GM12874 (cell line): Measurements from ENCODE around the gene TCP1.

ENCODE experiments used
- TF ChIP-seq, protein P1 (sequence below): IDR thresholded peaks from 2 replicates; pipeline ENCODE4 v1.5.1; 2011; ENCODE audit warnings: low read depth, mild to moderate bottlenecking, control low read depth, low read length, moderate library complexity; ENCODE audit not compliant: insufficient read depth

The TCP1 gene

DNA sequence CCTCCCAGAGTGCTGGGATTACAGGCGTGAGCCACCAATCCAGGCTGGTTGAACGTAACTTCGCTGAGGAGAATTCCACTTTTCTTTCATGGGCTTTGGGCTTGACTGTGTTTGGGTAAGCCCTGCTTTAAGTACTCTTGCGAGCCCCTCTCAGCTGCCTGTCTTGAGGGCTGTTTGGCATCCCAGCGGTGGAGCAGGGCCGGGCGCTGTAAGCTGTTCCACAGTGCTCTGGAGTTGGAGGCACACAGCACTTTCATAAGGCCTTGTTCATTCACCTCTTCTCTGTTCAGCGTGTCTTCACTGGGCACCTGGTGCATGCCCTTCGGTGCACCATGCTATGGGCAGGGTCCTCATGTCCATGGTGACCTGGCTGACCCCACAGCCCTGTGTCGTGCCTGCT is 32.3 kb upstream of the TCP1 start:
- TF ChIP-seq, protein P1, sequence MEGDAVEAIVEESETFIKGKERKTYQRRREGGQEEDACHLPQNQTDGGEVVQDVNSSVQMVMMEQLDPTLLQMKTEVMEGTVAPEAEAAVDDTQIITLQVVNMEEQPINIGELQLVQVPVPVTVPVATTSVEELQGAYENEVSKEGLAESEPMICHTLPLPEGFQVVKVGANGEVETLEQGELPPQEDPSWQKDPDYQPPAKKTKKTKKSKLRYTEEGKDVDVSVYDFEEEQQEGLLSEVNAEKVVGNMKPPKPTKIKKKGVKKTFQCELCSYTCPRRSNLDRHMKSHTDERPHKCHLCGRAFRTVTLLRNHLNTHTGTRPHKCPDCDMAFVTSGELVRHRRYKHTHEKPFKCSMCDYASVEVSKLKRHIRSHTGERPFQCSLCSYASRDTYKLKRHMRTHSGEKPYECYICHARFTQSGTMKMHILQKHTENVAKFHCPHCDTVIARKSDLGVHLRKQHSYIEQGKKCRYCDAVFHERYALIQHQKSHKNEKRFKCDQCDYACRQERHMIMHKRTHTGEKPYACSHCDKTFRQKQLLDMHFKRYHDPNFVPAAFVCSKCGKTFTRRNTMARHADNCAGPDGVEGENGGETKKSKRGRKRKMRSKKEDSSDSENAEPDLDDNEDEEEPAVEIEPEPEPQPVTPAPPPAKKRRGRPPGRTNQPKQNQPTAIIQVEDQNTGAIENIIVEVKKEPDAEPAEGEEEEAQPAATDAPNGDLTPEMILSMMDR = no peak

DNA sequence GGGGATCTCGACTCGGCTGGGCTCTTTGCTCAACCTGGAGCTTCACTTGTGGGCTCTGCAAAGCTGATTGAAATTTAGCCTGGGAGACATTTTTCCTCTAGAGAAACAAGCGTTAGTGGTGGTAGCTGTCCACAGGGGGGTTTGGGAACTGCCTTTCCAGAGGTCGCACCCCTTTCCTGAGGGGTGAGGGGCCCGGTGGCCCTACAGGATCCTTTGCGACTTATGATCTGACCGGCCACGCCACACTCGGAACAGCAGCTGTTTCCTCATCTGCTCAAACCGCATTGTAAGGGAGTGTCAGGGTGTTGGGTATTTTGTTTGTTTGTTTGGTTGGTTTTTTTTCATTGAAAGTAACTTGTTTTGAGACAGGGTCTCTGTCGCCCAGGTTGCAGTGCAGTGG is 31.7 kb upstream of the TCP1 start:
- TF ChIP-seq, protein P1 = no peak

DNA sequence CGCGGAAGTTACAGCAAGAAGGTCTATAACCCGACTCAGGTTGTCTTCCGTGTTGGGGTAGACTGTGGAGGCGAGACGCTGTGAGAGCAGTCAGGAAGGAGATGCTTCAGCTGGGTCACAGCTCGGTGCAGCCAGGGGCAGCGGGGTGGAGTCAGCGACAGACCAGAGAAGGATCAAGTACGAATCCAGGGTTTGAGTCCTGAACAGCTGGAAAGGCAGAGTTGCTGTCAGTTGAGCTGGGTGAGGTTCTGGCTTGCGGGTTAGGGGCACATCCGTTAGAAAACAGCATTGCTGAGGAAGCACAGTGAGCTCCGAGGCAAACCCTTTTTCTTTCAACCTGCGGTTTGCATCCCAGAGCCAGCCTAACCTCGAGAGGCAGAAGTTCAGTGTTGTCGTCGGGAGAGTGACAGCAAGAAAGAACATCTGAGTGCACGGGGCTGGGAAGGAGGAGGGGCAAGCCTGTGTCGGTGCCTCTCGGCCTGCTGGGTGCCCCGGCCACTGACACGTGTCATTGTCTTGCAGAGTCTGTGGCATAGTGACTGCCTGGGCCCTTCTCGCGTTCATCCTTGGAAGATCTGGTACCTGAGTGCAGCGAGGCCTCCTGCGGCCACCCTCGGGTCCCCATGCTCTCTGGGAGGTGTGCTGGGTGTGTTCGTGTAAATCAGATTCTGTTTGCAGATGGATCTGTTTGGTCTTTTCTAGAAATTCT is 30.7 kb upstream of the TCP1 start:
- TF ChIP-seq, protein P1 = no peak

DNA sequence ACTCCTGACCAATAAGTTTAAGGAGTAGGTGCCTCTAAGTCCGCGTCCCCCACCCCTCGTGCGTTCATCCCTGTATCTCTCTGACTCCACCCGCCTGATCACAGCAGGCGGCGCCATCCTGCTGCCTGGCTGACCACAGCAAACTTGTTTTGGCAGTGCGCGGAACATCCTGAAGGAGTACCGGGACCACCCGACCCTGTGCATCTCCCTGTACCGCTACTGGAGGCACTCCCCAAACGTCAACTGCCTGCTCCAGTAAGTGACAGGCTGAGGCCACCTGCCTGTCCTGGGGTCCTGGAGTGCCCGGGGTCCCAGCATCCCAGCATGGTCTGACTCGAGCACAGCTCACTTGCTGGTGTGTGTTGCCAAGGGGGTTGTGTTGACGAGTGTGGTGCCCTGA is 29.7 kb upstream of the TCP1 start:
- TF ChIP-seq, protein P1 = no peak

DNA sequence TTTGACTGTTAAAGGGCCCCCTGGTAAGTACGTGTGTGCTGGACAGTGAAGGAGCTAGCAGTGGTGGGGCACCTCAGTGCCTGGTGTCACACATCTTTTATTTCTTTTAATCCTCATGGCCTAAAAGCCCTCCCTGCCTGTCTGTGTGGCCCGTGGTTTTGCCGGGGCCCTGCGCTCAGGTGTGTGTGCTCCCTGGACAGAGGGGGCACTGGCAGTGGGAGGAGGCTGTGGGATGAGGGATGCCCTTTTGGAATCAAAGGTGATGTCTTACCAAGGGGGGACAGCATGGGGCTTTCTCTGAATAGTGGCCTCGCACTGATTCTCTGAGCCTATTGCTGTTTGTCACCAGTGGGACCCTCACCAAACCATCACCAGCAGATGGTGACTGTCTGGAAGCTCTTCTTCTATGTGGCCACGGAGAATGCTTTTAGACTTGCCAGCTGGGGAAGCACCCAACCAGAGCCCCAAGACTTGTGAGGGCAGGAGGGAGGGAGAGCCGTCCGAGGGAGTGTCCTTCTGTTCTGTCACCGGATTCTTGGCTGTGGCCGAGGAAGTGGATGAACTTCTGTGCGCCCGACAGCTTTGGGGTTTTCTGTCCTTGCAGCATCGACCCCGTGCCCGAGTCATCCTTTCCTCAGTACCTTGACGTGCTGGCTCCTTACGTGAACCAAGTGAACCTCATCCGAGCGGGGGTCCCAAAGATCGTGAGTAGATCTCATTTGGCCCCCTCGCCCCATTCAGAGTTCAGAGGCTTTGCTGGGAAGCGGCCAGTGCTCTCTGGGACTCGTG is 28.7 kb upstream of the TCP1 start:
- TF ChIP-seq, protein P1 = no peak

DNA sequence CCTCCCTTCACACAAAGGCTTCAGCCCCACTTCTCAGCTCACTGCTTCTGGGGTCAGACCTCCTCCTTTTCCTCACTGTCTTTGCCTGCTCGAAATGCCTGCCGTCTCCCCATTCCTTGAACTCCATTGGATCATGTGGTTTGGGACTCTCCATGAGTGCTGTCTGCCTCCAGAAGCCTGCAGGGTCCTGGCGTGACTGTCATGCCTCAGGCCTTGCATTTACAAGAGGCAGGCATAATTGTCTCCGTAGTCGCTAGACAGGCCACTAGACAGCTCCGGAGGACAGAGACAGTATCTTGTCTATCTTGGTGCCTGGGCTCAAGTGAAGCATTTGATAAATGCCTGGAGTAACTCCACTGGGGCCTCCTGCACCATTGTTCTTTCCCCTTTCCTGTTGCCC is 26.0 kb upstream of the TCP1 start:
- TF ChIP-seq, protein P1 = no peak

DNA sequence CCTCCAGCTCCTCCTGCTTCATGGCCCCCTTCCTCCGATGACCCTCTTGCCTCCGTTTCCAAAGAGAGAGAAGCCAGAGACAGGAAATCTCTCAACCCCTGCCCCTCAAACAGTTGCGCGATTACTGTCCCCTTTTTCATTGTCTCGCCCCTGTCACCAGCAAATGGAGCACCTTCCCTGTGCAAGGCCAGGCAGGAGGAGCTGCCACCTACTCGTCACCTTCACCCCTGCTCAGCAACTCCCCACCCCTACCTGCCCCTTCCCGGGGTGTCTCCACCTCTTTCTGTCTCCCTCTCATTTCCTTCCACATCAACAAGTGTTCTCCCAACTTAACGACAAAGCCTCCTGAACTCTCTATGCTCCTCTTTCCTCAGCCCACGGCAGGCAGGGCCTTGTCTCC is 24.4 kb upstream of the TCP1 start:
- TF ChIP-seq, protein P1 = no peak
